ENCODE results near the gene ARID1B. TPM values are rescaled to one million over a fixed set of nuclear protein-coding genes. Genes with fewer than 3 reads are reported as not detected.

The ARID1B gene
- total RNA-seq, 1 experiment from 2014 or later: 35.6 TPM

GRCh38 chr6:156851454-156851921 lies 74.3 kb downstream of the ARID1B start:
- ATAC-seq: no peak
- no peak overlapping the region for H3K27ac ChIP-seq (ENCODE audit: low read depth, low read length)
- peaks cover 76% of the 10 kb centered on the region for H3K79me2 ChIP-seq (ENCODE audit: insufficient read depth, low read length)
- no peaks in the 10 kb centered on the region for H3K9me3 ChIP-seq (ENCODE audit: control insufficient read depth in 1 of 2, insufficient read depth in 1 of 2, low read depth in 1 of 2, low read length in 2 of 2)
- ChIA-PET RAD21 (ENCODE audit: low non-redundant PET in 1 of 2, low total read pairs in 2 of 2, uncharacterized antibody in 2 of 2, unreplicated experiment in 2 of 2) (no interaction called here), POLR2A (no interaction called here), CTCF (no interaction called here)
- no peaks in the 10 kb centered on the region for H3K9me2 ChIP-seq (ENCODE audit: insufficient read depth)
- H3K4me3 ChIP-seq (replicated peaks in 1 of 2; ENCODE audit: low read depth in 1 of 2, low read length in 2 of 2): no peak overlapping the region
- H3K36me3 ChIP-seq (ENCODE audit: control insufficient read depth in 1 of 2, insufficient read depth in 2 of 2, low read length in 2 of 2): no peaks in the 10 kb centered on the region
- intact Hi-C loops (cut with micrococcal nuclease): no loop called here
- no peaks in the 10 kb centered on the region for H4K20me1 ChIP-seq (ENCODE audit: insufficient read depth)
- H3K4me2 ChIP-seq (ENCODE audit: low read length): no peak overlapping the region
- no peaks in the 10 kb centered on the region for H3K27me3 ChIP-seq (ENCODE audit: insufficient read depth, low read length)
- H3K4me1 ChIP-seq (ENCODE audit: control insufficient read depth in 1 of 2, insufficient read depth in 2 of 2, low read length in 2 of 2): peaks cover 6 to 9% of the 10 kb centered on the region in 2 experiments; a peak in 3 of 4 replicates
- no peak overlapping the region for H3K9ac ChIP-seq (ENCODE audit: low read length)
- DNase-seq (ENCODE audit: low read depth, low spot score): no peak
- BruUV-seq (replicated peaks): no TSS peak
- TF ChIP-seq FOSL1 (IDR thresholded peaks at IDR 0.05; ENCODE audit: low read depth): no peak
- no peak for TF ChIP-seq TCF7L2 (IDR thresholded peaks at IDR 0.05; ENCODE audit: borderline replicate concordance, extremely low read depth, insufficient read depth, insufficient read length)
- no peak for TF ChIP-seq ZBTB33 (IDR thresholded peaks at IDR 0.05; ENCODE audit: extremely low read depth, insufficient replicate concordance, low read length)
- TF ChIP-seq MAX (IDR thresholded peaks at IDR 0.05): no peak
- no peak for TF ChIP-seq YY1 (IDR thresholded peaks at IDR 0.05; ENCODE audit: extremely low read depth, insufficient replicate concordance, low read depth, low read length)
- H2AFZ ChIP-seq (ENCODE audit: low read depth, low read length, poor library complexity, severe bottlenecking): no peak overlapping the region

- Histone ChIP-seq H3K79me2 (ENCODE audit: insufficient read depth, low read length) (peaks cover 81% of the 10 kb centered on the region), H3K4me3 (replicated peaks in 1 of 2; ENCODE audit: low read depth in 1 of 2, low read length in 2 of 2) (no peak overlapping the region), H3K9me2 (ENCODE audit: insufficient read depth) (no peaks in the 10 kb centered on the region), H3K36me3 (ENCODE audit: control insufficient read depth in 1 of 2, insufficient read depth in 2 of 2, low read length in 2 of 2) (no peaks in the 10 kb centered on the region), H2AFZ (ENCODE audit: low read depth, low read length, poor library complexity, severe bottlenecking) (no peak overlapping the region), H3K4me1 (ENCODE audit: control insufficient read depth in 1 of 2, insufficient read depth in 2 of 2, low read length in 2 of 2) (peaks cover 6 to 9% of the 10 kb centered on the region in 2 experiments; a peak in 3 of 4 replicates), H3K27me3 (ENCODE audit: insufficient read depth, low read length) (no peaks in the 10 kb centered on the region), H3K9me3 (ENCODE audit: control insufficient read depth in 1 of 2, insufficient read depth in 1 of 2, low read depth in 1 of 2, low read length in 2 of 2) (no peaks in the 10 kb centered on the region), H3K9ac (ENCODE audit: low read length) (no peak overlapping the region), H4K20me1 (ENCODE audit: insufficient read depth) (no peaks in the 10 kb centered on the region), H3K4me2 (ENCODE audit: low read length) (no peak overlapping the region), H3K27ac (ENCODE audit: low read depth, low read length) (no peak overlapping the region)
- DNase-seq (ENCODE audit: low read depth, low spot score): no peak
- CTCF ChIA-PET: no interaction called here
- intact Hi-C loops (cut with micrococcal nuclease): no loop called here
- RAD21 ChIA-PET (ENCODE audit: low non-redundant PET in 1 of 2, low total read pairs in 2 of 2, uncharacterized antibody in 2 of 2, unreplicated experiment in 2 of 2): no interaction called here
- no TSS peak for BruUV-seq (replicated peaks)
- TF ChIP-seq SP1 (IDR thresholded peaks at IDR 0.05; ENCODE audit: low read depth): no peak
- TF ChIP-seq ELF1 (IDR thresholded peaks at IDR 0.05; ENCODE audit: borderline replicate concordance, low read depth): no peak
- no peak for TF ChIP-seq RAD21 (IDR thresholded peaks at IDR 0.05; ENCODE audit: low read depth)
- no peak for TF ChIP-seq ATF3 (IDR thresholded peaks at IDR 0.05)
- POLR2A ChIA-PET: no interaction called here
- ATAC-seq: no peak
Measured at GRCh38 chr6:156852147-156852857, 75.1 kb downstream of the ARID1B start.
